Breast epithelium (tissue), 4 donors: ENCODE data around the gene VPS16. TPM values are rescaled to one million over a fixed set of nuclear protein-coding genes. Genes with fewer than 3 reads are reported as not detected.
"Not testable (repeated sequence)": the region's sequence is repeated elsewhere in the genome, so short reads cannot be mapped to it uniquely, and the experiment has no call there.

ENCODE experiments used
- DNase-seq, 2 donors: peaks; one replicate each; pipeline ENCODE4 v3.0.0-alpha.2; 2019; ENCODE audit warnings: low spot score in 2 of 2
- H3K27ac ChIP-seq, 2 donors: fragments of 200-600 bp; sonication (generic) in 1 of 2; one replicate each; pipeline ENCODE4 v1.5.1; 2016 to 2019; ENCODE audit warnings: mild to moderate bottlenecking in 1 of 2
- H3K27me3 ChIP-seq, 2 donors: fragments of 200-600 bp; sonication (generic) in 1 of 2; one replicate each; pipeline versions ENCODE4 v1.5.1 to v1.6.0; 2017 to 2019; ENCODE audit warnings: control low read depth in 1 of 2, mild to moderate bottlenecking in 1 of 2
- H3K36me3 ChIP-seq: fragments of 200-600 bp; one replicate; pipeline ENCODE4 v1.5.1; 2019
- H3K4me1 ChIP-seq, 2 donors: fragments of 200-600 bp; sonication (generic); one replicate each; pipeline ENCODE4 v1.5.1; 2016 to 2019; ENCODE audit warnings: control low read depth in 1 of 2
- H3K4me3 ChIP-seq, 3 donors: fragments of 200-600 bp; sonication (generic); 1 replicate in 2 of 3; 2 replicates in 1 of 3; pipeline ENCODE4 v1.5.1; 2016 to 2019; ENCODE audit warnings: mild to moderate bottlenecking in 3 of 3, moderate library complexity in 2 of 3
- H3K9me3 ChIP-seq, 2 donors: fragments of 200-600 bp; sonication (generic) in 1 of 2; one replicate each; pipeline ENCODE4 v1.5.1; 2016 to 2019; ENCODE audit warnings: control low read depth in 1 of 2
- POLR2A ChIP-seq: fragments of 450-650 bp; IDR thresholded peaks from one replicate; pipeline ENCODE4 v1.6.1; 2016; ENCODE audit warnings: antibody characterized with exemption, mild to moderate bottlenecking, moderate library complexity
- POLR2AphosphoS5 ChIP-seq, 3 donors: sonication (generic); formaldehyde crosslinking; IDR thresholded peaks; one replicate each; pipeline ENCODE4 v1.6.1; 2017; ENCODE audit warnings: antibody characterized with exemption in 3 of 3
- intact Hi-C: fragments of 100-400 bp; cut with DNase I; formaldehyde crosslinking; loops from one replicate; pipeline ENCODE4 v1.15.1; 2023; ENCODE audit warnings: low total_unique reads
- total RNA-seq, 3 donors: library from RNA; depleted of rRNA; stranded (reverse); fragments of >200 nt; gene quantifications; one replicate each; pipeline ENCODE4 v1.1.0, GENCODE V29; 2016
- TF ChIP-seq, protein P1 (sequence below), 3 donors: fragments of 450-650 bp; IDR thresholded peaks; one replicate each; pipeline ENCODE4 v1.5.1; 2016 to 2017; ENCODE audit warnings: antibody characterized with exemption in 3 of 3, mild to moderate bottlenecking in 3 of 3, moderate library complexity in 3 of 3

VPS16 gene
- total RNA-seq, 3 donors from 2014 or later = 25.3 to 34.7 (median 33.8) TPM

- Histone ChIP-seq H3K27ac (no peak overlapping the region), H3K4me1 (no peaks in the 10 kb centered on the region), H3K9me3 (no peaks in the 10 kb centered on the region), H3K27me3 (peaks cover 3 to 7% of the 10 kb centered on the region in 2 donors), H3K36me3 (no peaks in the 10 kb centered on the region), H3K4me3 (no peak overlapping the region)
- TF ChIP-seq POLR2A (no peak), POLR2AphosphoS5 (IDR thresholded peaks at IDR 0.05) (no peak)
- TF ChIP-seq, protein P1, sequence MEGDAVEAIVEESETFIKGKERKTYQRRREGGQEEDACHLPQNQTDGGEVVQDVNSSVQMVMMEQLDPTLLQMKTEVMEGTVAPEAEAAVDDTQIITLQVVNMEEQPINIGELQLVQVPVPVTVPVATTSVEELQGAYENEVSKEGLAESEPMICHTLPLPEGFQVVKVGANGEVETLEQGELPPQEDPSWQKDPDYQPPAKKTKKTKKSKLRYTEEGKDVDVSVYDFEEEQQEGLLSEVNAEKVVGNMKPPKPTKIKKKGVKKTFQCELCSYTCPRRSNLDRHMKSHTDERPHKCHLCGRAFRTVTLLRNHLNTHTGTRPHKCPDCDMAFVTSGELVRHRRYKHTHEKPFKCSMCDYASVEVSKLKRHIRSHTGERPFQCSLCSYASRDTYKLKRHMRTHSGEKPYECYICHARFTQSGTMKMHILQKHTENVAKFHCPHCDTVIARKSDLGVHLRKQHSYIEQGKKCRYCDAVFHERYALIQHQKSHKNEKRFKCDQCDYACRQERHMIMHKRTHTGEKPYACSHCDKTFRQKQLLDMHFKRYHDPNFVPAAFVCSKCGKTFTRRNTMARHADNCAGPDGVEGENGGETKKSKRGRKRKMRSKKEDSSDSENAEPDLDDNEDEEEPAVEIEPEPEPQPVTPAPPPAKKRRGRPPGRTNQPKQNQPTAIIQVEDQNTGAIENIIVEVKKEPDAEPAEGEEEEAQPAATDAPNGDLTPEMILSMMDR (IDR thresholded peaks at IDR 0.05) = no peak
- intact Hi-C loops = no loop called here
- DNase-seq = no peak
Observed at GRCh38 chr20:2825761-2826160, 14.8 kb upstream of the VPS16 start.

DNA sequence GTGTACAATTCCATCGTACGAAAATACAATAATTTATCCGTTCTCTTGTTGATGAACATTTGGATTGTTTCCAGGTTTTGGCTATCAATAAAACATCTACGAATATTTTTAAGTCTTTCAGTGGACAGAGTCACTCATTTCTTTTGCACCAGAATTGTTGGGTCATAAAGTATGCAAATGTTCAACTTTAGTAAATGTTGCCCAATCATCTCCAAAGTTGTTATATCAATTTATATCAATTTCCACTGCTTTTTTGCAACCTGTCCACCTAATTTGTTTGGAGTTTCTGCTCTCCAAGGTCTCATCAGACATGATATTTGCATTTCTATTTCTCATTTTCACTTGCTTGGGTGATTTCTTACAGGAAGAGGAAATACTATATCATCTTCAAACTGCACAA, 13.9 kb upstream of the VPS16 start:
- H3K4me3 ChIP-seq = no peak overlapping the region
- no peaks in the 10 kb centered on the region for H3K27me3 ChIP-seq
- no peaks in the 10 kb centered on the region for H3K9me3 ChIP-seq
- intact Hi-C loops = no loop called here
- H3K27ac ChIP-seq = no peak overlapping the region
- no peaks in the 10 kb centered on the region for H3K36me3 ChIP-seq
- H3K4me1 ChIP-seq = no peaks in the 10 kb centered on the region
- no peak for DNase-seq
- TF ChIP-seq POLR2A = no peak
- TF ChIP-seq, protein P1 (IDR thresholded peaks at IDR 0.05) = no peak
- TF ChIP-seq POLR2AphosphoS5 (IDR thresholded peaks at IDR 0.05) = no peak

- H3K9me3 ChIP-seq = no peaks in the 10 kb centered on the region
- intact Hi-C loops = no loop called here
Observed at GRCh38 chr20:2829376-2829775, 11.2 kb upstream of the VPS16 start.

GRCh38 chr20:2831206-2831605, 9.3 kb upstream of the VPS16 start:
- intact Hi-C loops, H3K4me3 ChIP-seq, H3K4me1 ChIP-seq, H3K36me3 ChIP-seq, H3K27ac ChIP-seq, H3K9me3 ChIP-seq, DNase-seq, H3K27me3 ChIP-seq: not testable (repeated sequence)

More at GRCh38 chr20:2829376-2829775, 11.2 kb upstream of the VPS16 start:
- H3K27ac ChIP-seq = no peak overlapping the region
- H3K27me3 ChIP-seq = no peaks in the 10 kb centered on the region
- H3K4me1 ChIP-seq = no peaks in the 10 kb centered on the region
- H3K4me3 ChIP-seq = no peak overlapping the region
- no peak for DNase-seq
- no peaks in the 10 kb centered on the region for H3K36me3 ChIP-seq
- TF ChIP-seq POLR2AphosphoS5 (IDR thresholded peaks at IDR 0.05) = no peak
- TF ChIP-seq POLR2A = no peak
- TF ChIP-seq, protein P1 (IDR thresholded peaks at IDR 0.05) = no peak

DNA sequence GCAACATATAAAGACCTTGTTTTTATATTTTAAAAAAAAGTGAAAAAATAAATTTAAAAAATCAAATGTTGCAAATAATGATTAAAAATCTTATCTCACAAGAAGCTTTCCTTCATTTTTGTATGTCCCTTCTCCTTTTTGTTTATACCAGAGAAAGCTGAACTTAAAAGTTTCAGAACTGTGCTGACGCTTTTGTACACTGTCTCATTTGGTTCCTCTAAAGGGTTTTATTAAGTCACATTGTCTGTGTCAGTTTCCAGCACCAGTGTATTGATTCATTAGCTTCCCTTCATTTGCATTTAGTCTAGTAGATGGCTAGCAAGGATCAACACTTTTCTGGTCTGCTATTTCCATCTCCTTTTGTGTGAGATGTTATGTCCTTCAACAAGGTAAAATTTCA, 6.8 kb upstream of the VPS16 start:
- no peak overlapping the region for H3K27ac ChIP-seq
- intact Hi-C loops = no loop called here

More for the DNA sequence above, 6.8 kb upstream of the VPS16 start:
- H3K27me3 ChIP-seq = no peaks in the 10 kb centered on the region
- no peaks in the 10 kb centered on the region for H3K4me1 ChIP-seq
- no peak overlapping the region for H3K4me3 ChIP-seq
- H3K9me3 ChIP-seq = no peaks in the 10 kb centered on the region
- DNase-seq = no peak
- no peaks in the 10 kb centered on the region for H3K36me3 ChIP-seq
- TF ChIP-seq, protein P1 (IDR thresholded peaks at IDR 0.05) = no peak
- no peak for TF ChIP-seq POLR2A
- TF ChIP-seq POLR2AphosphoS5 (IDR thresholded peaks at IDR 0.05) = no peak
